ENCODE measurements around the gene UBN1. TPM values are rescaled to one million over a fixed set of nuclear protein-coding genes. Genes with fewer than 3 reads are reported as not detected.

Gene UBN1
- total RNA-seq (24.2 and 33.4 TPM in 2 replicates), polyA plus RNA-seq (21.4 and 23.7 TPM in 2 replicates)

DNA sequence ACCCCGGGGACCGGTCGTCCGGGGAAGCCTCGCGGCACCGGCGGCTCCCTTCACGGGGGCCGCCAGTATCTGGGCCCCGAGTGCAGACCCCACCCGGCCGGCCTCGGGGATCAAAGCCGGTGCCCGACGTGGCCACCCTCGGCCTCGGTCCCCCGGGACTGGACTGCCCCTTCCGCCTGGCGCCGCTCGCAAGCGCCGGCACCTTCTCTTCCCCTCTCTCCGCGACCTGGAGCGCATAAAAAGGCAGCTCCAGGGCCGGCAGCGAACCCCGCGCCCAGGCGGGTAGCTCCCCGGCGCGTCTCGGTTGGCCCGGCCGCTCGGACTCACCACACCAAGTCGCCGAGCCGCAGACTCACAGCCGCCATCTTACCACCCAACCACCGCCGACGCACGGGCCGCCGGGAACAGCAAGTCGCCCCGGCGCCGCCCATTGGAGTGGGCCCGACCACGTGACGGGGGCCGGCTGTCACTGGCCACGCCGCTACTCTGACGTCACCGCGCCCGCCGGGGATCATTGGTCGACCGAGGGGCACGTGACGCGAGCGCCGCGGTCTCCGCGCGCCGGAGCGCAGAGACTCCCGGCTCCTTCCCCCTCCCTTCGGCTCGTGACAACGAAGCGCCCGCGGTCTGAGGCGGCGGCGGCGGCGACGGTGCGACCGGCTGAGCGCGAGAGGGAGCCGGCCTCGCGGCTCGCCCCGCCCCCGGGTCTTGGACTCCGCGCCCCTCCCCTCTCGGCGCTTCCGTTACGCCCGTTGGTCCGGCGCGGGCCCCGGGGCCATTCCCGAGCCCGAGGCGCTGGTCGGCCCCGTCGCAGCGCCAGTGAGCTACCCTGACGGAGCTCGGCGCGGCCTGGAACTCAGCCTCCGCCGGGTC is at the start of gene UBN1, which contains the start of gene GLYR1:
UBN1 (plus strand) TSS at position 581 of the 873 bp plus-strand sequence. CDS start 5,437 bp downstream, outside the sequence.
GLYR1 (minus strand) TSS at position 388 of the 873 bp plus-strand sequence; CDS start at position 365, 23 bp downstream.
- peaks cover 30% of the 10 kb centered on the region for H3K36me3 ChIP-seq
- DNase-seq (ENCODE audit: low read depth in 1 of 2, low spot score in 1 of 2): peak; percentile 98 to 99
- H3K27ac ChIP-seq: peak within 1 kb of the TSS; percentile 95
- H3K9me3 ChIP-seq (ENCODE audit: low read depth): no peaks in the 10 kb centered on the region
- no peak for TF ChIP-seq CTCF (IDR thresholded peaks at IDR 0.05; ENCODE audit: low read depth, low read length)
- peaks cover 31% of the 10 kb centered on the region for H3K4me1 ChIP-seq (ENCODE audit: low read depth)
- no peaks in the 10 kb centered on the region for H3K27me3 ChIP-seq
- peak within 1 kb of the TSS; percentile 95 for H3K4me3 ChIP-seq

DNA sequence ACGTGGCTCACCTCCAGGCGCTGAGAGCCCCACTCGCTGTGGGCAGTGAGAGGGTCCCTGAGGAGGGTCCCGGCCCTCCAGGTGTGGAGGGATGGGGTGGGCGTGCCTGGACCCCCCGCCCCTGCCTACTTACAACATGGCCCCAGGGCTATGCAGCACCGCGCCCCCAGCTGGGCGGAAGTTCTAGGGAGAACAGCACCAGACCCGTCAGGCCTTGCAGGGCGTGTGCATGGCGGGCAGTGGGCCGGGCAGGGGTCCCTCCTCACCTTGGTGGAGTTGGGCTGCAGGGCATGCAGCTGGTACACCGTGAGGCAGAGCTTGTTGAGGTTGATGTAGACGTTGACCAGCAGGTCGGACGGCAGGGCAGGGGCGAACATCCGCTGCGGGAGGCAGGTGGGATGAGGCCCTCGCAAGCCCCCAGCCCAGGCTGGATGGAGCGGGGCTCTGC is 49.5 kb upstream of the UBN1 start:
- Histone ChIP-seq H3K9me3 (ENCODE audit: low read depth) (no peaks in the 10 kb centered on the region), H3K36me3 (peaks cover 11% of the 10 kb centered on the region), H3K27me3 (no peaks in the 10 kb centered on the region), H3K4me1 (ENCODE audit: low read depth) (peaks cover 6% of the 10 kb centered on the region), H3K27ac (no peak overlapping the region), H3K4me3 (no peak overlapping the region)
- no peak for DNase-seq (ENCODE audit: low read depth in 1 of 2, low spot score in 1 of 2)
- TF ChIP-seq CTCF (IDR thresholded peaks at IDR 0.05; ENCODE audit: low read depth, low read length): no peak

DNA sequence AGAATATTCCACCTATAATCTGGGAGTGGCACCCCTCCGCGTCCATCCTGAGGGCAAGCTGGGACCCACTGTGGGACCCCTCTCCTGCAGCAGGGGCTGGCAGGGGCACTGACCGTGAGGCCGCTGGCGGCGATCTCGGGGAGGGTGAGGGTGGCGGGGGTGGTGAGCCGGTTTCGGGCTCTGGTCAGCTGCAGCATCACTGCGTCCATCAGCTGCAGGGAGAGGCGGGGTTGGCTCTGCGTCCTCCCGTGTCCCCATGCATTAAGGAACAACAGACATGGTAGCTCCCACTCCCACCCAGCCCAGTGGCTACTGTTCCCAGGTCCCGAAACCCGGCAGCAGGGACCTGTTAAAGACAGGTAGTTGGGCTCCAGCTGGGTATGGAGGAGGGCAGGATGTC is 48.8 kb upstream of the UBN1 start:
- no peak for DNase-seq (ENCODE audit: low read depth in 1 of 2, low spot score in 1 of 2)
- TF ChIP-seq CTCF (IDR thresholded peaks at IDR 0.05; ENCODE audit: low read depth, low read length): no peak
- Histone ChIP-seq H3K27me3 (no peaks in the 10 kb centered on the region), H3K4me3 (no peak overlapping the region), H3K27ac (no peak overlapping the region), H3K36me3 (peaks cover 11% of the 10 kb centered on the region), H3K9me3 (ENCODE audit: low read depth) (no peaks in the 10 kb centered on the region), H3K4me1 (ENCODE audit: low read depth) (peaks cover 11% of the 10 kb centered on the region)

DNA sequence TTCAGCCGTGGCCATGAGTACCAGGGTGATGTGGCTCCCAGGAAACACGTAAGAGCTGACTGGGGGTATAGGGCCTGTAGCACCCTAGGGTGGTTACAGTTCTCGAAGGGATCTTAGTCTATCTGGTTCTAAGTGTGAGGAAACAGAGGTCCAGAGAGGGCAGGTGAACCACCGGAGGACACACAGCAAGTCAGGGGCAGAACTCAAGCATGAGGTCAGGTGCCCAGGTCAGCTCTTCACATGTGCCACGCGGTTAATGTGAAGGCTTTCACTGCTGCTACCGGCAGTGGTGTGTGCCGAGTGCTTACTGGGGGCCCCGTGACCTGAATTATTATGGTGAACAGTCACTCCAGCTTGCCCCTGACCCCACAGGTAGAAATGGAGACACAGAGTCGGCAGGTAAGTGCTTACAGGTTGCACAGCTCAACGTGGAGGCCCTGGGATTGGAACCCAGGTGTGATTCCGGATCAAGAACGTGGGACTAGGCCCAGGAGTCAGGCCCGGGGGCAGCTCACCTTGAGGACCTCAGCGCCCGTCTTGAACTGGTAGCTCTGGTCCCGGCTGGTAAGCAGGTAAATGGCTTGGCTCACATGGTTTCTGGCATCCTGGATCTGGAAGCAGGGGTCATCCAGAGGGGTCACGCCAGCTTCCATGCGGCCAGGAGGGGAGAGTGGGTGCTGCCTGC is 48.0 kb upstream of the UBN1 start:
- peaks cover 20% of the 10 kb centered on the region for H3K4me1 ChIP-seq (ENCODE audit: low read depth)
- DNase-seq (ENCODE audit: low read depth in 1 of 2, low spot score in 1 of 2): no peak
- H3K27me3 ChIP-seq: no peaks in the 10 kb centered on the region
- H3K9me3 ChIP-seq (ENCODE audit: low read depth): no peaks in the 10 kb centered on the region
- TF ChIP-seq CTCF (IDR thresholded peaks at IDR 0.05; ENCODE audit: low read depth, low read length): no peak
- no peak overlapping the region for H3K4me3 ChIP-seq
- peaks cover 11% of the 10 kb centered on the region for H3K36me3 ChIP-seq
- no peak overlapping the region for H3K27ac ChIP-seq

GRCh38 chr16:4800290-4801041 is 46.8 kb upstream of the UBN1 start:
- H3K27ac ChIP-seq: peak overlapping the region; percentile 90
- no peak for DNase-seq (ENCODE audit: low read depth in 1 of 2, low spot score in 1 of 2)
- no peak overlapping the region for H3K4me3 ChIP-seq
- no peaks in the 10 kb centered on the region for H3K27me3 ChIP-seq
- peaks cover 31% of the 10 kb centered on the region for H3K4me1 ChIP-seq (ENCODE audit: low read depth)
- H3K9me3 ChIP-seq (ENCODE audit: low read depth): no peaks in the 10 kb centered on the region
- TF ChIP-seq CTCF (IDR thresholded peaks at IDR 0.05; ENCODE audit: low read depth, low read length): no peak
- H3K36me3 ChIP-seq: peaks cover 11% of the 10 kb centered on the region

Data from cardiac muscle cell (in vitro differentiated cells and primary cell).